Measurements from ENCODE around the gene A1BG. TPM values are rescaled to one million over a fixed set of nuclear protein-coding genes. Genes with fewer than 3 reads are reported as not detected.
A peak's percentile ranks its signal among the peaks of the same experiment; 100 is the strongest.

A1BG gene
- total RNA-seq: 10 to 100 TPM in 2 of 4 donors, 1 to 10 TPM in 2; 4.8 to 16.8 (median 9.2) TPM

GRCh38 chr19:58352760-58353671 is at the start of gene A1BG:
A1BG (minus strand) TSS chr19:58353492; CDS start chr19:58353437, 55 bp downstream.
- 80 to 86% methylated on average over 23 to 26 of the region's 26 CpGs for WGBS, 2 donors
- intact Hi-C loops (cut with DNase I; ENCODE audit: low total_unique reads): no loop called here
- DNase-seq (ENCODE audit: low spot score in 2 of 2): no peak
- no peak within 1 kb of the TSS for H3K4me3 ChIP-seq (ENCODE audit: low read depth, poor library complexity, severe bottlenecking)
- TF ChIP-seq POLR2A (IDR thresholded peaks at IDR 0.05): no peak
- TF ChIP-seq CTCF (IDR thresholded peaks at IDR 0.05): no peak

GRCh38 chr19:58401840-58402421 is 48.6 kb upstream of the A1BG start:
- no peak for DNase-seq (ENCODE audit: low spot score in 2 of 2)
- TF ChIP-seq CTCF (IDR thresholded peaks at IDR 0.05) (no peak), POLR2A (IDR thresholded peaks at IDR 0.05) (no peak)
- intact Hi-C loops (cut with DNase I; ENCODE audit: low total_unique reads): no loop called here
- peak overlapping the region; percentile 23 for H3K4me3 ChIP-seq (ENCODE audit: low read depth, poor library complexity, severe bottlenecking)
- WGBS, 2 donors: 25 to 26% methylated on average over 23 of the region's 23 CpGs

- intact Hi-C loops (cut with DNase I; ENCODE audit: low total_unique reads): no loop called here
- peak overlapping the region; percentile 32 for H3K4me3 ChIP-seq (ENCODE audit: low read depth, poor library complexity, severe bottlenecking)
- peak; percentile 100 for DNase-seq (ENCODE audit: low spot score in 2 of 2)
- TF ChIP-seq POLR2A (IDR thresholded peaks at IDR 0.05) (no peak), CTCF (IDR thresholded peaks at IDR 0.05) (no peak)
- 3% methylated on average over 63 to 76 of the region's 80 CpGs for WGBS, 2 donors
Measured at GRCh38 chr19:58400916-58401839, 47.9 kb upstream of the A1BG start.

- peak overlapping the region; percentile 32 for H3K4me3 ChIP-seq (ENCODE audit: low read depth, poor library complexity, severe bottlenecking)
- intact Hi-C loops (cut with DNase I; ENCODE audit: low total_unique reads): no loop called here
- TF ChIP-seq CTCF (IDR thresholded peaks at IDR 0.05): no peak
- no peak for TF ChIP-seq POLR2A (IDR thresholded peaks at IDR 0.05)
- DNase-seq (ENCODE audit: low spot score in 2 of 2): no peak
- WGBS, 2 donors: 41 to 53% methylated on average over 18 of the region's 18 CpGs
Measured at GRCh38 chr19:58400316-58400915, 47.1 kb upstream of the A1BG start.

GRCh38 chr19:58399903-58400302 is 46.6 kb upstream of the A1BG start:
- H3K4me3 ChIP-seq (ENCODE audit: low read depth, poor library complexity, severe bottlenecking): no peak overlapping the region
- DNase-seq (ENCODE audit: low spot score in 2 of 2): no peak
- WGBS, 2 donors: 74 to 100% methylated on average over 3 of the region's 3 CpGs
- TF ChIP-seq POLR2A (IDR thresholded peaks at IDR 0.05) (no peak), CTCF (IDR thresholded peaks at IDR 0.05) (no peak)
- intact Hi-C loops (cut with DNase I; ENCODE audit: low total_unique reads): no loop called here
